ENCODE results near the gene CACNA2D3. TPM values are rescaled to one million over a fixed set of nuclear protein-coding genes. Genes with fewer than 3 reads are reported as not detected.

CACNA2D3 gene
- total RNA-seq, 2 experiments from 2014 or later: not detected

- CTCF ChIA-PET: no interaction called here
- POLR2A ChIA-PET: no interaction called here
Observed at GRCh38 chr3:54312156-54312899, 190.0 kb downstream of the CACNA2D3 start.

- ChIA-PET CTCF (no interaction called here), POLR2A (no interaction called here)
Observed at GRCh38 chr3:54313418-54313817, 191.1 kb downstream of the CACNA2D3 start.

GRCh38 chr3:54321520-54321919 lies 199.2 kb downstream of the CACNA2D3 start:
- POLR2A ChIA-PET: no interaction called here
- CTCF ChIA-PET: no interaction called here

- CTCF ChIA-PET: no interaction called here
- POLR2A ChIA-PET: no interaction called here
Observed at GRCh38 chr3:54322354-54322753, 200.0 kb downstream of the CACNA2D3 start.

- POLR2A ChIA-PET: no interaction called here
- CTCF ChIA-PET: no interaction called here
Observed at GRCh38 chr3:54324103-54324502, 201.8 kb downstream of the CACNA2D3 start.

GRCh38 chr3:54326951-54327350 lies 204.6 kb downstream of the CACNA2D3 start:
- POLR2A ChIA-PET: no interaction called here
- CTCF ChIA-PET: no interaction called here

GRCh38 chr3:54331341-54331740 lies 209.0 kb downstream of the CACNA2D3 start:
- CTCF ChIA-PET: no interaction called here
- POLR2A ChIA-PET: no interaction called here

- ChIA-PET POLR2A (no interaction called here), CTCF (no interaction called here)
Observed at GRCh38 chr3:54337846-54338245, 215.5 kb downstream of the CACNA2D3 start.

GRCh38 chr3:54339608-54340007 lies 217.3 kb downstream of the CACNA2D3 start:
- POLR2A ChIA-PET: no interaction called here
- CTCF ChIA-PET: no interaction called here

GRCh38 chr3:54341811-54342210 lies 219.5 kb downstream of the CACNA2D3 start:
- ChIA-PET CTCF (no interaction called here), POLR2A (no interaction called here)

GRCh38 chr3:54342676-54343075 lies 220.3 kb downstream of the CACNA2D3 start:
- ChIA-PET POLR2A (no interaction called here), CTCF (no interaction called here)

- CTCF ChIA-PET: no interaction called here
Observed at GRCh38 chr3:54343495-54343894, 221.1 kb downstream of the CACNA2D3 start.

GRCh38 chr3:54344601-54345231 lies 222.4 kb downstream of the CACNA2D3 start:
- POLR2A ChIA-PET: no interaction called here

More at GRCh38 chr3:54343495-54343894, 221.1 kb downstream of the CACNA2D3 start:
- POLR2A ChIA-PET: no interaction called here

GRCh38 chr3:54345847-54346375 lies 223.6 kb downstream of the CACNA2D3 start:
- ChIA-PET CTCF (no interaction called here), POLR2A (no interaction called here)

More at GRCh38 chr3:54344601-54345231, 222.4 kb downstream of the CACNA2D3 start:
- CTCF ChIA-PET: no interaction called here

GRCh38 chr3:54347060-54347459 lies 224.7 kb downstream of the CACNA2D3 start:
- ChIA-PET POLR2A (no interaction called here), CTCF (no interaction called here)

- ChIA-PET POLR2A (no interaction called here), CTCF (no interaction called here)
Observed at GRCh38 chr3:54347933-54348332, 225.6 kb downstream of the CACNA2D3 start.

GRCh38 chr3:54349231-54349652 lies 226.9 kb downstream of the CACNA2D3 start:
- POLR2A ChIA-PET: no interaction called here
- CTCF ChIA-PET: no interaction called here

GRCh38 chr3:54349691-54350090 lies 227.3 kb downstream of the CACNA2D3 start:
- CTCF ChIA-PET: no interaction called here
- POLR2A ChIA-PET: no interaction called here

GRCh38 chr3:54353546-54353945 lies 231.2 kb downstream of the CACNA2D3 start:
- CTCF ChIA-PET: interaction anchor here (0.9 kb wide), 1 partner anchor 8 kb away, joined by 3 read pairs; no protein-coding TSS in a partner anchor

GRCh38 chr3:54353946-54354345 lies 231.6 kb downstream of the CACNA2D3 start:
- ChIA-PET POLR2A (no interaction called here), CTCF (no interaction called here)

More at GRCh38 chr3:54353546-54353945, 231.2 kb downstream of the CACNA2D3 start:
- POLR2A ChIA-PET: no interaction called here

- ChIA-PET POLR2A (no interaction called here), CTCF (no interaction called here)
Observed at GRCh38 chr3:54355800-54356199, 233.4 kb downstream of the CACNA2D3 start.

All from activated CD8-positive, alpha-beta memory T cell treated with anti-CD3 and anti-CD28 coated beads for 36 hours (primary cell).